Neural progenitor cell (in vitro differentiated cells): ENCODE data around the gene JPH3. TPM values are rescaled to one million over a fixed set of nuclear protein-coding genes. Genes with fewer than 3 reads are reported as not detected.

Source experiments
- DNase-seq: peaks from one replicate; pipeline ENCODE4 v3.0.0-alpha.2; 2016; ENCODE audit warnings: low spot score
- H2AFZ ChIP-seq: fragments of 200-600 bp; sonication (generic); replicated peaks from 2 replicates; pipeline ENCODE4 v1.6.1; 2016; ENCODE audit warnings: antibody characterized with exemption
- H3F3A ChIP-seq: fragments of 200-600 bp; sonication (generic); 2 replicates; pipeline ENCODE4 v1.6.1; 2016; ENCODE audit warnings: antibody characterized with exemption, low read depth
- H3K27ac ChIP-seq: fragments of 200-600 bp; sonication (generic); 2 replicates; pipeline ENCODE4 v1.5.1; 2016; ENCODE audit warnings: mild to moderate bottlenecking
- H3K27me3 ChIP-seq: fragments of 200-600 bp; sonication (generic); 2 replicates; pipeline ENCODE4 v1.6.1; 2016; ENCODE audit warnings: mild to moderate bottlenecking, moderate library complexity
- H3K36me3 ChIP-seq: fragments of 200-600 bp; sonication (generic); 2 replicates; pipeline ENCODE4 v1.5.1; 2016
- H3K4me1 ChIP-seq: fragments of 200-600 bp; sonication (generic); 2 replicates; pipeline ENCODE4 v1.6.1; 2016; ENCODE audit warnings: mixed run types
- H3K4me2 ChIP-seq: fragments of 200-600 bp; sonication (generic); 2 replicates; pipeline ENCODE4 v1.6.1; 2016
- H3K4me3 ChIP-seq: fragments of 200-600 bp; sonication (generic); 2 replicates; pipeline ENCODE4 v1.5.1; 2016
- H3K79me2 ChIP-seq: fragments of 200-600 bp; sonication (generic); 2 replicates; pipeline ENCODE4 v1.6.1; 2016; ENCODE audit warnings: low read depth
- H3K9ac ChIP-seq: fragments of 200-600 bp; sonication (generic); 2 replicates; pipeline ENCODE4 v1.6.1; 2016
- H3K9me3 ChIP-seq: fragments of 200-600 bp; sonication (generic); 2 replicates; pipeline ENCODE4 v1.5.1; 2016; ENCODE audit warnings: low read depth
- H4K20me1 ChIP-seq: fragments of 200-600 bp; sonication (generic); 2 replicates; pipeline ENCODE4 v1.6.1; 2016; ENCODE audit warnings: low read depth
- H3K27ac Mint-ChIP-seq: 3 replicates; pipeline ENCODE4 v1.8.0; 2021; ENCODE audit warnings: mixed read lengths
- H3K27me3 Mint-ChIP-seq: 2 replicates; pipeline ENCODE4 v1.8.0; 2022; ENCODE audit warnings: low read depth, mild to moderate bottlenecking, inconsistent platforms, moderate library complexity, mixed read lengths; ENCODE audit not compliant: insufficient read depth
- H3K36me3 Mint-ChIP-seq: 3 replicates; pipeline ENCODE4 v1.8.0; 2021; ENCODE audit warnings: mixed read lengths
- H3K4me1 Mint-ChIP-seq: 3 replicates; pipeline ENCODE4 v1.8.0; 2021; ENCODE audit warnings: mixed read lengths
- H3K4me3 Mint-ChIP-seq: 3 replicates; pipeline ENCODE4 v1.8.0; 2021; ENCODE audit warnings: mild to moderate bottlenecking, moderate library complexity, mixed read lengths
- H3K9me3 Mint-ChIP-seq: 3 replicates; pipeline ENCODE4 v1.8.0; 2020; ENCODE audit warnings: mixed read lengths
- EZH2 ChIP-seq: fragments of 200-600 bp; sonication (generic); IDR thresholded peaks from 2 replicates; pipeline ENCODE4 v1.6.1; 2017; ENCODE audit warnings: antibody characterized with exemption, mild to moderate bottlenecking, moderate library complexity
- EZH2phosphoT487 ChIP-seq: fragments of 200-600 bp; sonication (generic); IDR thresholded peaks from 2 replicates; pipeline ENCODE4 v1.6.1; 2017; ENCODE audit warnings: antibody characterized with exemption
- total RNA-seq: library from RNA; depleted of rRNA; stranded (reverse); fragments of >200 nt; gene quantifications from 2 replicates; pipeline ENCODE4 v1.2.3, GENCODE V29; 2015; ENCODE audit warnings: low replicate concordance
- TF ChIP-seq, protein P1 (sequence below): fragments of 200-600 bp; sonication (generic); IDR thresholded peaks from 2 replicates; pipeline ENCODE4 v1.5.1; 2017; ENCODE audit warnings: antibody characterized with exemption, mild to moderate bottlenecking

The JPH3 gene
- total RNA-seq, 1 donor from 2014 or later = 7.1 TPM

DNA sequence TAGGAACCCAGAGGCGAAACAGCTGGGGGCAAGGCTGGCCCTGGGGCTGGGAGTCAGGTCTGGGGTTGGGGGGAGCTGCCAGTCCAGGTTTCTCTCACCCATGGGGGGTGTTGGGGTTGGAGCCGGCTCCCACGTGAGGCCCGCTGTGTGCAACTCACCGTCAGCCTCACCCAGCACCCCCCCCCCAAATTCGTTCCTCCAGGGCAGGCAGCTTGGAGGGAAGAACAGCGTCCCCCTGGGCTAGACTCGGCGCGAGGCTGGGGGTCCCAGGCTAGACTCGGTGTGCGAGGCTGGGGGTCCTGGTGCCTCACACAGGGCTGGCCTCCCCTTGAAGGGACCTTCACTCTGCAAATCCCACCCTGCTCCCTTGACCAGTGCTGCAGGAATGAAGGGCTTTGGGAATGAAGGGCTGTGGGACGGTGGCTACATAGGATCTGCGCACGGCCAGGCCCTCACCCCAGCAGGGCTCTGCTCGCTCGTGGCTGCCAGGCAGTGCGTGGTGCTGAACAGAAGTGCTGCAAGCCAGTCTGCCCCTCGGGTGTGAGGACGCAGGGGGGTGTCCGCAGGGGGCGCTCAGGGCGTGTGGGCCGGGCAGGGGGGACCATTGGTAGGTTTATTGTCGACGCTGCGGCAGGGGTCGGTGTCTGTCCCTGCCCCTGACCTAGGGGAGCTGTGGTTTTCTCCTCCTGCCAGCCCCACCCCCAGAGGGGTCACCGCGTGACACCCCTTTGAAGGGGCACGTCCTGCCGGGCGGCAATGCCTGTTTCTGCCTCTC lies 88.8 kb downstream of the JPH3 start:
- Mint-ChIP-seq H3K36me3 (no peaks in the 10 kb centered on the region), H3K4me3 (no peak overlapping the region), H3K4me1 (no peaks in the 10 kb centered on the region), H3K27ac (no peak overlapping the region), H3K27me3 (peaks cover 10% of the 10 kb centered on the region), H3K9me3 (no peaks in the 10 kb centered on the region)
- Histone ChIP-seq H3K4me1 (no peaks in the 10 kb centered on the region), H3K4me2 (no peak overlapping the region), H3K27ac (no peak overlapping the region), H3K79me2 (no peaks in the 10 kb centered on the region), H3K27me3 (no peaks in the 10 kb centered on the region), H3K36me3 (no peaks in the 10 kb centered on the region), H4K20me1 (peaks cover 7% of the 10 kb centered on the region), H3K9ac (no peak overlapping the region), H3F3A (no peaks in the 10 kb centered on the region), H2AFZ (no peak overlapping the region), H3K4me3 (no peak overlapping the region), H3K9me3 (no peaks in the 10 kb centered on the region)
- DNase-seq = no peak
- TF ChIP-seq, protein P1, sequence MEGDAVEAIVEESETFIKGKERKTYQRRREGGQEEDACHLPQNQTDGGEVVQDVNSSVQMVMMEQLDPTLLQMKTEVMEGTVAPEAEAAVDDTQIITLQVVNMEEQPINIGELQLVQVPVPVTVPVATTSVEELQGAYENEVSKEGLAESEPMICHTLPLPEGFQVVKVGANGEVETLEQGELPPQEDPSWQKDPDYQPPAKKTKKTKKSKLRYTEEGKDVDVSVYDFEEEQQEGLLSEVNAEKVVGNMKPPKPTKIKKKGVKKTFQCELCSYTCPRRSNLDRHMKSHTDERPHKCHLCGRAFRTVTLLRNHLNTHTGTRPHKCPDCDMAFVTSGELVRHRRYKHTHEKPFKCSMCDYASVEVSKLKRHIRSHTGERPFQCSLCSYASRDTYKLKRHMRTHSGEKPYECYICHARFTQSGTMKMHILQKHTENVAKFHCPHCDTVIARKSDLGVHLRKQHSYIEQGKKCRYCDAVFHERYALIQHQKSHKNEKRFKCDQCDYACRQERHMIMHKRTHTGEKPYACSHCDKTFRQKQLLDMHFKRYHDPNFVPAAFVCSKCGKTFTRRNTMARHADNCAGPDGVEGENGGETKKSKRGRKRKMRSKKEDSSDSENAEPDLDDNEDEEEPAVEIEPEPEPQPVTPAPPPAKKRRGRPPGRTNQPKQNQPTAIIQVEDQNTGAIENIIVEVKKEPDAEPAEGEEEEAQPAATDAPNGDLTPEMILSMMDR = no peak
- no peak for TF ChIP-seq EZH2
- TF ChIP-seq EZH2phosphoT487 = no peak

DNA sequence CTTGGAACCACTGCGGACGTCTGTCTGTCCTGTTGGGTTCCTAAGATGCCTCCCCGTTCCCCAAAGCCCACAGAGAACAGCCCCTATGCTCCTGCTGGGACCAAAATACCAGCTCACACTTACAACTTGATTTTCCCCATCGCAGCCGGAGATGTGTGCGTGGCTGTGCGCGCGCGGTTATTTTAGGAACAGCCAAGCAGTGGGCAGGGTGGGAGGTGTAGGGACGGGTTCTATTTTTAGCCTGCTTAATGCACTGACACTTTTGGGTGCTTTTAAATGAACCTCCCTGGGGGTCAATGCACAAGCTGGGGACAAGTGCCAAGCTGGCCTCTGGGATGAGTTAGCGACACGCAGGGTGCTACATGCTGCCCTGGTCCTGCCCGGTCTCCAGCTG lies 89.4 kb downstream of the JPH3 start:
- Histone ChIP-seq H3K4me2 (no peak overlapping the region), H4K20me1 (peaks cover 7% of the 10 kb centered on the region), H3K4me3 (no peak overlapping the region), H3K36me3 (no peaks in the 10 kb centered on the region), H2AFZ (no peak overlapping the region), H3K79me2 (no peaks in the 10 kb centered on the region), H3K27ac (no peak overlapping the region), H3F3A (no peaks in the 10 kb centered on the region), H3K4me1 (no peaks in the 10 kb centered on the region), H3K9me3 (no peaks in the 10 kb centered on the region), H3K9ac (no peak overlapping the region), H3K27me3 (no peaks in the 10 kb centered on the region)
- Mint-ChIP-seq H3K27ac (no peak overlapping the region), H3K9me3 (no peaks in the 10 kb centered on the region), H3K36me3 (peaks cover 2% of the 10 kb centered on the region), H3K27me3 (peaks cover 10% of the 10 kb centered on the region), H3K4me1 (no peaks in the 10 kb centered on the region), H3K4me3 (no peak overlapping the region)
- DNase-seq = no peak
- TF ChIP-seq EZH2phosphoT487 (no peak), EZH2 (no peak)
- TF ChIP-seq, protein P1 = no peak

GRCh38 chr16:87692176-87692575 lies 89.9 kb downstream of the JPH3 start:
- DNase-seq = no peak

More at GRCh38 chr16:87692176-87692575, 89.9 kb downstream of the JPH3 start:
- H3K4me3 ChIP-seq = no peak overlapping the region
- Mint-ChIP-seq H3K27ac (no peak overlapping the region), H3K4me1 (no peaks in the 10 kb centered on the region), H3K27me3 (peaks cover 10% of the 10 kb centered on the region), H3K36me3 (peaks cover 2% of the 10 kb centered on the region), H3K9me3 (no peaks in the 10 kb centered on the region), H3K4me3 (no peak overlapping the region)
- peaks cover 7% of the 10 kb centered on the region for H4K20me1 ChIP-seq
- TF ChIP-seq EZH2phosphoT487 (no peak), EZH2 (no peak)
- TF ChIP-seq, protein P1 = no peak
- no peaks in the 10 kb centered on the region for H3K9me3 ChIP-seq
- H3K9ac ChIP-seq = no peak overlapping the region
- no peaks in the 10 kb centered on the region for H3K79me2 ChIP-seq
- H3K4me1 ChIP-seq = no peaks in the 10 kb centered on the region
- no peak overlapping the region for H3K4me2 ChIP-seq
- no peak overlapping the region for H2AFZ ChIP-seq
- no peaks in the 10 kb centered on the region for H3F3A ChIP-seq
- H3K27ac ChIP-seq = no peak overlapping the region
- no peaks in the 10 kb centered on the region for H3K36me3 ChIP-seq
- no peaks in the 10 kb centered on the region for H3K27me3 ChIP-seq
